Vagina (tissue), 2 donors: ENCODE results near the gene ALDH4A1.

Experiments
- CTCF ChIP-seq, 3 experiments: fragments of 450-650 bp in 2 of 3; fragments of 200-600 bp in 1 of 3; sonication (generic) in 1 of 3; IDR thresholded peaks; one replicate each; pipeline ENCODE4 v1.5.1; 2017 to 2019; ENCODE audit warnings: antibody characterized with exemption in 3 of 3, mild to moderate bottlenecking in 2 of 3, moderate library complexity in 2 of 3
- POLR2A ChIP-seq, 2 donors: fragments of 450-650 bp; IDR thresholded peaks; one replicate each; pipeline ENCODE4 v1.6.1; 2017; ENCODE audit warnings: antibody characterized with exemption in 2 of 2, mild to moderate bottlenecking in 2 of 2, moderate library complexity in 2 of 2

GRCh38 chr1:18886003-18886335 lies 16.4 kb downstream of the ALDH4A1 start:
- TF ChIP-seq CTCF (IDR thresholded peaks at IDR 0.05), result no peak
- no peak for TF ChIP-seq POLR2A (IDR thresholded peaks at IDR 0.05)
